GM12864 (cell line): ENCODE measurements around the gene DTX3L.
A peak's percentile ranks its signal among the peaks of the same experiment; 100 is the strongest.

Experiments used
- DNase-seq: peaks from one replicate; pipeline ENCODE4 v3.0.0-alpha.2; 2011; ENCODE audit warnings: low read depth
- H3K4me3 ChIP-seq: 2 replicates; pipeline ENCODE4 v1.5.1; 2011; ENCODE audit warnings: mild to moderate bottlenecking, low read depth, low read length, control low read depth
- TF ChIP-seq, protein P1 (sequence below): IDR thresholded peaks from 2 replicates; pipeline ENCODE4 v1.5.1; 2011; ENCODE audit warnings: low read depth, mild to moderate bottlenecking, moderate library complexity, low read length, control low read depth, inconsistent platforms; ENCODE audit errors: missing control alignments

The DTX3L gene

GRCh38 chr3:122586098-122586497, 22.0 kb downstream of the DTX3L start:
- H3K4me3 ChIP-seq: no peak overlapping the region
- DNase-seq: no peak
- TF ChIP-seq, protein P1, sequence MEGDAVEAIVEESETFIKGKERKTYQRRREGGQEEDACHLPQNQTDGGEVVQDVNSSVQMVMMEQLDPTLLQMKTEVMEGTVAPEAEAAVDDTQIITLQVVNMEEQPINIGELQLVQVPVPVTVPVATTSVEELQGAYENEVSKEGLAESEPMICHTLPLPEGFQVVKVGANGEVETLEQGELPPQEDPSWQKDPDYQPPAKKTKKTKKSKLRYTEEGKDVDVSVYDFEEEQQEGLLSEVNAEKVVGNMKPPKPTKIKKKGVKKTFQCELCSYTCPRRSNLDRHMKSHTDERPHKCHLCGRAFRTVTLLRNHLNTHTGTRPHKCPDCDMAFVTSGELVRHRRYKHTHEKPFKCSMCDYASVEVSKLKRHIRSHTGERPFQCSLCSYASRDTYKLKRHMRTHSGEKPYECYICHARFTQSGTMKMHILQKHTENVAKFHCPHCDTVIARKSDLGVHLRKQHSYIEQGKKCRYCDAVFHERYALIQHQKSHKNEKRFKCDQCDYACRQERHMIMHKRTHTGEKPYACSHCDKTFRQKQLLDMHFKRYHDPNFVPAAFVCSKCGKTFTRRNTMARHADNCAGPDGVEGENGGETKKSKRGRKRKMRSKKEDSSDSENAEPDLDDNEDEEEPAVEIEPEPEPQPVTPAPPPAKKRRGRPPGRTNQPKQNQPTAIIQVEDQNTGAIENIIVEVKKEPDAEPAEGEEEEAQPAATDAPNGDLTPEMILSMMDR: no peak

GRCh38 chr3:122586773-122587485, 22.8 kb downstream of the DTX3L start:
- DNase-seq: no peak
- no peak overlapping the region for H3K4me3 ChIP-seq
- TF ChIP-seq, protein P1: no peak

DNA sequence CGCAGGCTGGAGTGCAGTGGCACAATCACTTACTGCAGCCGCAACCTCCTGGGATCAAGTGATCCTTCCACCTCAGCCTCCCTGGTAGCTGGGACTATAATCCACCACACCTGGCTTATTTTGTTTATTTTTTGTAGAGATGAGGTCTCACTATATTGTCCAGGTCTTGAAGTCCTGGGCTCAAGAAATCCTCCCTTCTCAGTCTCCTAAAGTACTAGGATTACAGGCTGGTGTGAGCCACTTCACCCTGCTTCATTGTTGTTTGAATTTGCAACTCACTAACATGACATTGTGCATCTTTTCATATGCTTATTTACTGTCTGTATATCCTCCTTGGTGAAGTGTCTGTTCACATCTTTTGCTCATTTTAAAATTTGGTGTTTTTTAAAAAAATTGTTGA, 23.4 kb downstream of the DTX3L start:
- H3K4me3 ChIP-seq: no peak overlapping the region

GRCh38 chr3:122589297-122589696, 25.2 kb downstream of the DTX3L start:
- H3K4me3 ChIP-seq: no peak overlapping the region
- DNase-seq: peak; percentile 36
- TF ChIP-seq, protein P1: no peak

More for the DNA sequence above, 23.4 kb downstream of the DTX3L start:
- DNase-seq: no peak
- TF ChIP-seq, protein P1: no peak

DNA sequence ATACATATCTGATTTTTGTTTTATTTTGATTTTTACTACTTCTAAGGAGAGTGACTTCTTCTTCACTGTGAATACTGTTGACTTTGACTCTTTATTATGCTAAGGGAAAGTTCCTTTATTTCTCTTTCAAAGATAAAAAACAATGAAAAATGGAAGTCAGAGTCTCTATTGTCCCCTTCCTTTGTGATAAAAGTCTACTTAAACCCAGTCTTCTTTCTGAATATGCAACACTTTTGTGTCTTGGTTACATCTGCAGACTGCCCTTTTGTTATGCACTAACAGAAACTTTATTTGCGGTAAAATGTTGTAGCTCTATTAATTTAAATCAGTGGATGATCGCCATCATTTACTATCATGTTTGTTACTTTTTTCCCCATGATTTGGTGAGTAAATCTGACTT, 26.5 kb downstream of the DTX3L start:
- TF ChIP-seq, protein P1: no peak
- no peak for DNase-seq
- no peak overlapping the region for H3K4me3 ChIP-seq

GRCh38 chr3:122594025-122594424, 29.9 kb downstream of the DTX3L start:
- no peak for DNase-seq
- H3K4me3 ChIP-seq: no peak overlapping the region
- TF ChIP-seq, protein P1: no peak

GRCh38 chr3:122598151-122598550, 34.0 kb downstream of the DTX3L start:
- TF ChIP-seq, protein P1: no peak
- H3K4me3 ChIP-seq: no peak overlapping the region
- DNase-seq: no peak
